HepG2 (cell line): ENCODE data around the gene COPS7A. TPM values are rescaled to one million over a fixed set of nuclear protein-coding genes. Genes with fewer than 3 reads are reported as not detected.

Source experiments
- ONECUT2 ChIP-seq: sonication (generic); formaldehyde crosslinking; IDR thresholded peaks from 2 replicates; pipeline ENCODE4 v1.4.0; 2020; ENCODE audit warnings: missing genetic modification reagents
- RORA ChIP-seq: sonication (generic); formaldehyde crosslinking; IDR thresholded peaks from 2 replicates; pipeline ENCODE4 v1.5.0; 2020; ENCODE audit warnings: mild to moderate bottlenecking, missing genetic modification reagents, moderate library complexity
- SMYD3 ChIP-seq: sonication (generic); formaldehyde crosslinking; IDR thresholded peaks from 2 replicates; pipeline ENCODE4 v1.8.1; 2023; ENCODE audit warnings: mild to moderate bottlenecking, missing genetic modification reagents
- SP4 ChIP-seq: sonication (generic); formaldehyde crosslinking; IDR thresholded peaks from 2 replicates; pipeline ENCODE4 v1.8.1; 2023; ENCODE audit warnings: mild to moderate bottlenecking, missing genetic modification reagents
- ZNF468 ChIP-seq: sonication (generic); formaldehyde crosslinking; IDR thresholded peaks from 2 replicates; pipeline ENCODE4 v1.8.0; 2022; ENCODE audit warnings: mild to moderate bottlenecking, moderate library complexity, missing genetic modification reagents
- polyA plus RNA-seq, 8 experiments: library from polyadenylated mRNA; depleted of rRNA in 3 of 8; stranded (reverse) in 7 of 8; unstranded in 1 of 8; fragments of >200 nt; fragmentation: Illumina TruSeq in 4 of 8; extraction: Trizol in 4 of 8; gene quantifications; 2 replicates each; pipeline versions ENCODE4 v1.2.1 to v1.2.3, GENCODE V29; 2011 to 2016; ENCODE audit warnings: low read depth in 4 of 8, missing spikeins in 1 of 8, mixed read lengths in 1 of 8; ENCODE audit not compliant: insufficient read depth in 1 of 8
- total RNA-seq, 5 experiments: library from RNA; depleted of rRNA; stranded (reverse); fragments of >200 nt; fragmentation: Illumina TruSeq; extraction: Trizol; gene quantifications; 2 replicates each; pipeline ENCODE4 v1.2.3, GENCODE V29; 2016; ENCODE audit warnings: low read depth in 1 of 5
- TF ChIP-seq, protein P1 (sequence below), 2 experiments: IDR thresholded peaks; 2 replicates each; pipeline ENCODE4 v1.6.1; 2011 to 2012; ENCODE audit warnings: low read length in 2 of 2, borderline replicate concordance in 1 of 2, low read depth in 1 of 2, mild to moderate bottlenecking in 1 of 2, moderate library complexity in 1 of 2
- TF ChIP-seq, protein P2 (sequence below): sonication (generic); formaldehyde crosslinking; IDR thresholded peaks from 2 replicates; pipeline ENCODE4 v1.5.0; 2020; ENCODE audit warnings: mild to moderate bottlenecking, missing genetic modification reagents

COPS7A gene
- total and polyA plus RNA-seq, 2 of the 13 experiments (the other 11 are each of a cell fraction or from before 2014, with no cell fraction given) = 40.0 to 73.6 TPM

DNA sequence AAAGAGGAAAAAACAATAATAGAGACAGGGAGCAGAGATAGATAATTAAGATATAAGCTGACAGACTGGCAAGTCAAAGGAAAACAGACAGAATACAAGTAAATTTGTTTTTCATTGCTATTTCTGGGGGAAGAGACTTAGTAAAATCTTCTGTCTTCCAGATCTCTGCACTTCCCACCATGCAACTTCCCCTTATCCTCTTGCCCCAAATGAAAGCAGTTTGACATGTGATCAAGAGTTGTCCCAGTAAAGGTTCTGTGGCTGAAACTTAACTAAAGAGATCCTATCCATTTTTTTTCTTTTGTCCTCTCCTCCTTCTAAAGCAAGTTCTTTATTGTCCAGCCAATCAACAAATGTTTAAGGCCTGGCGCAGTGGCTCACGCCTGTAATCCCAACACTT, 30.6 kb downstream of the COPS7A start (continued):
- TF ChIP-seq, protein P1, sequence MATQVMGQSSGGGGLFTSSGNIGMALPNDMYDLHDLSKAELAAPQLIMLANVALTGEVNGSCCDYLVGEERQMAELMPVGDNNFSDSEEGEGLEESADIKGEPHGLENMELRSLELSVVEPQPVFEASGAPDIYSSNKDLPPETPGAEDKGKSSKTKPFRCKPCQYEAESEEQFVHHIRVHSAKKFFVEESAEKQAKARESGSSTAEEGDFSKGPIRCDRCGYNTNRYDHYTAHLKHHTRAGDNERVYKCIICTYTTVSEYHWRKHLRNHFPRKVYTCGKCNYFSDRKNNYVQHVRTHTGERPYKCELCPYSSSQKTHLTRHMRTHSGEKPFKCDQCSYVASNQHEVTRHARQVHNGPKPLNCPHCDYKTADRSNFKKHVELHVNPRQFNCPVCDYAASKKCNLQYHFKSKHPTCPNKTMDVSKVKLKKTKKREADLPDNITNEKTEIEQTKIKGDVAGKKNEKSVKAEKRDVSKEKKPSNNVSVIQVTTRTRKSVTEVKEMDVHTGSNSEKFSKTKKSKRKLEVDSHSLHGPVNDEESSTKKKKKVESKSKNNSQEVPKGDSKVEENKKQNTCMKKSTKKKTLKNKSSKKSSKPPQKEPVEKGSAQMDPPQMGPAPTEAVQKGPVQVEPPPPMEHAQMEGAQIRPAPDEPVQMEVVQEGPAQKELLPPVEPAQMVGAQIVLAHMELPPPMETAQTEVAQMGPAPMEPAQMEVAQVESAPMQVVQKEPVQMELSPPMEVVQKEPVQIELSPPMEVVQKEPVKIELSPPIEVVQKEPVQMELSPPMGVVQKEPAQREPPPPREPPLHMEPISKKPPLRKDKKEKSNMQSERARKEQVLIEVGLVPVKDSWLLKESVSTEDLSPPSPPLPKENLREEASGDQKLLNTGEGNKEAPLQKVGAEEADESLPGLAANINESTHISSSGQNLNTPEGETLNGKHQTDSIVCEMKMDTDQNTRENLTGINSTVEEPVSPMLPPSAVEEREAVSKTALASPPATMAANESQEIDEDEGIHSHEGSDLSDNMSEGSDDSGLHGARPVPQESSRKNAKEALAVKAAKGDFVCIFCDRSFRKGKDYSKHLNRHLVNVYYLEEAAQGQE (IDR thresholded peaks at IDR 0.05; ENCODE audit: borderline replicate concordance in 1 of 2, low read depth in 1 of 2, low read length in 2 of 2) = no peak
- no peak for TF ChIP-seq SP4 (CRISPR knock-in tag)
- TF ChIP-seq SMYD3 = no peak
- TF ChIP-seq ONECUT2 (CRISPR knock-in tag) = no peak
- TF ChIP-seq RORA (CRISPR knock-in tag) = no peak
- TF ChIP-seq ZNF468 (CRISPR knock-in tag) = no peak
- TF ChIP-seq, protein P2, sequence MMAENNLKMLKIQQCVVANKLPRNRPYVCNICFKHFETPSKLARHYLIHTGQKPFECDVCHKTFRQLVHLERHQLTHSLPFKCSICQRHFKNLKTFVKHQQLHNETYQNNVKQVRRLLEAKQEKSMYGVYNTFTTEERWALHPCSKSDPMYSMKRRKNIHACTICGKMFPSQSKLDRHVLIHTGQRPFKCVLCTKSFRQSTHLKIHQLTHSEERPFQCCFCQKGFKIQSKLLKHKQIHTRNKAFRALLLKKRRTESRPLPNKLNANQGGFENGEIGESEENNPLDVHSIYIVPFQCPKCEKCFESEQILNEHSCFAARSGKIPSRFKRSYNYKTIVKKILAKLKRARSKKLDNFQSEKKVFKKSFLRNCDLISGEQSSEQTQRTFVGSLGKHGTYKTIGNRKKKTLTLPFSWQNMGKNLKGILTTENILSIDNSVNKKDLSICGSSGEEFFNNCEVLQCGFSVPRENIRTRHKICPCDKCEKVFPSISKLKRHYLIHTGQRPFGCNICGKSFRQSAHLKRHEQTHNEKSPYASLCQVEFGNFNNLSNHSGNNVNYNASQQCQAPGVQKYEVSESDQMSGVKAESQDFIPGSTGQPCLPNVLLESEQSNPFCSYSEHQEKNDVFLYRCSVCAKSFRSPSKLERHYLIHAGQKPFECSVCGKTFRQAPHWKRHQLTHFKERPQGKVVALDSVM (CRISPR knock-in tag) = no peak
- TF ChIP-seq, all 625 proteins: peak for 0
